Stimulated activated naive B cell treated with anti-CD40 and anti-IgM and Interleukin-4, amounts not matched to agents 10 μg/mL and 1 μg/mL and 100 μg/mL, for 72 hours (primary cell): ENCODE measurements around the gene NHEJ1.

Experiments
- ATAC-seq, 2 donors: fragments of 150-1000 bp; cut with Tn5 transposase; replicated peaks; 2 replicates each; pipeline ENCODE4 v1.10.0; 2021; ENCODE audit warnings: moderate library complexity in 1 of 2
- DNase-seq: peaks from one replicate; pipeline ENCODE4 v3.0.0; 2021
- H3K27ac Mint-ChIP-seq: one replicate; pipeline ENCODE4 v1.8.0; 2022; ENCODE audit warnings: mild to moderate bottlenecking, mixed read lengths
- H3K27me3 Mint-ChIP-seq, 2 donors: one replicate each; pipeline ENCODE4 v1.8.0; 2022; ENCODE audit warnings: mixed read lengths in 2 of 2
- H3K36me3 Mint-ChIP-seq, 2 donors: one replicate each; pipeline ENCODE4 v1.8.0; 2022; ENCODE audit warnings: mixed read lengths in 2 of 2, mild to moderate bottlenecking in 1 of 2
- H3K4me1 Mint-ChIP-seq, 2 donors: one replicate each; pipeline ENCODE4 v1.8.0; 2022; ENCODE audit warnings: mixed read lengths in 2 of 2, mild to moderate bottlenecking in 1 of 2
- H3K4me3 Mint-ChIP-seq, 2 donors: one replicate each; pipeline ENCODE4 v1.8.0; 2022; ENCODE audit warnings: mild to moderate bottlenecking in 2 of 2, mixed read lengths in 2 of 2, moderate library complexity in 1 of 2
- H3K9me3 Mint-ChIP-seq, 2 donors: one replicate each; pipeline ENCODE4 v1.8.0; 2022; ENCODE audit warnings: mixed read lengths in 2 of 2, mild to moderate bottlenecking in 1 of 2

The NHEJ1 gene

GRCh38 chr2:219087361-219087760 is 73.3 kb downstream of the NHEJ1 start:
- DNase-seq (no peak), ATAC-seq (no peak)
- Mint-ChIP-seq H3K36me3 (peaks cover 10 to 34% of the 10 kb centered on the region in 2 donors), H3K4me3 (no peak overlapping the region), H3K4me1 (peaks cover 9 to 19% of the 10 kb centered on the region in 2 donors), H3K27ac (no peak overlapping the region), H3K9me3 (no peaks in the 10 kb centered on the region), H3K27me3 (no peaks in the 10 kb centered on the region)

- Mint-ChIP-seq H3K9me3 (no peaks in the 10 kb centered on the region), H3K4me3 (no peak overlapping the region), H3K27ac (no peak overlapping the region), H3K27me3 (no peaks in the 10 kb centered on the region), H3K4me1 (peaks cover 17 to 21% of the 10 kb centered on the region in 2 donors), H3K36me3 (peaks cover 10 to 38% of the 10 kb centered on the region in 2 donors)
- ATAC-seq = no peak
- no peak for DNase-seq
Measured at GRCh38 chr2:219086196-219086595, 74.4 kb downstream of the NHEJ1 start.

GRCh38 chr2:219084791-219085190 is 75.8 kb downstream of the NHEJ1 start:
- ATAC-seq (no peak), DNase-seq (no peak)
- peaks cover 14 to 28% of the 10 kb centered on the region in 2 donors for H3K36me3 Mint-ChIP-seq
- no peaks in the 10 kb centered on the region for H3K9me3 Mint-ChIP-seq
- H3K4me3 Mint-ChIP-seq = no peak overlapping the region
- H3K4me1 Mint-ChIP-seq = peaks cover 17 to 21% of the 10 kb centered on the region in 2 donors
- no peaks in the 10 kb centered on the region for H3K27me3 Mint-ChIP-seq
- H3K27ac Mint-ChIP-seq = no peak overlapping the region

- Mint-ChIP-seq H3K36me3 (peaks cover 8 to 20% of the 10 kb centered on the region in 2 donors), H3K4me1 (peaks cover 17 to 18% of the 10 kb centered on the region in 2 donors), H3K27me3 (no peaks in the 10 kb centered on the region), H3K4me3 (no peak overlapping the region), H3K9me3 (no peaks in the 10 kb centered on the region), H3K27ac (peak overlapping the region; percentile 74)
- DNase-seq (no peak), ATAC-seq (no peak)
Measured at GRCh38 chr2:219082332-219082958, 78.2 kb downstream of the NHEJ1 start.

- Mint-ChIP-seq H3K27me3 (no peaks in the 10 kb centered on the region), H3K36me3 (peaks cover 10 to 22% of the 10 kb centered on the region in 2 donors), H3K4me1 (peaks cover 12 to 14% of the 10 kb centered on the region in 2 donors), H3K4me3 (no peak overlapping the region), H3K27ac (peak overlapping the region; percentile 74), H3K9me3 (no peaks in the 10 kb centered on the region)
- DNase-seq (no peak), ATAC-seq (peak in 1 of 2 donors; percentile 67)
Measured at GRCh38 chr2:219081701-219082331, 78.8 kb downstream of the NHEJ1 start.

- H3K4me1 Mint-ChIP-seq = peaks cover 6 to 11% of the 10 kb centered on the region in 2 donors
Measured at GRCh38 chr2:219081096-219081495, 79.5 kb downstream of the NHEJ1 start.

GRCh38 chr2:219079417-219079816 is 81.2 kb downstream of the NHEJ1 start:
- ATAC-seq = no peak
- Mint-ChIP-seq H3K27ac (no peak overlapping the region), H3K9me3 (no peaks in the 10 kb centered on the region), H3K4me1 (peaks cover 6 to 11% of the 10 kb centered on the region in 2 donors), H3K4me3 (no peak overlapping the region), H3K36me3 (peaks cover 14 to 27% of the 10 kb centered on the region in 2 donors), H3K27me3 (no peaks in the 10 kb centered on the region)
- no peak for DNase-seq

More at GRCh38 chr2:219081096-219081495, 79.5 kb downstream of the NHEJ1 start:
- Mint-ChIP-seq H3K27ac (no peak overlapping the region), H3K4me3 (no peak overlapping the region), H3K36me3 (peaks cover 11 to 18% of the 10 kb centered on the region in 2 donors), H3K27me3 (no peaks in the 10 kb centered on the region), H3K9me3 (no peaks in the 10 kb centered on the region)
- ATAC-seq (no peak), DNase-seq (no peak)

GRCh38 chr2:219078951-219079350 is 81.7 kb downstream of the NHEJ1 start:
- H3K27me3 Mint-ChIP-seq = no peaks in the 10 kb centered on the region
- no peaks in the 10 kb centered on the region for H3K9me3 Mint-ChIP-seq
- H3K4me1 Mint-ChIP-seq = peaks cover 6 to 11% of the 10 kb centered on the region in 2 donors
- H3K27ac Mint-ChIP-seq = no peak overlapping the region
- H3K4me3 Mint-ChIP-seq = no peak overlapping the region
- ATAC-seq = no peak
- peaks cover 16 to 31% of the 10 kb centered on the region in 2 donors for H3K36me3 Mint-ChIP-seq
- no peak for DNase-seq

GRCh38 chr2:219078126-219078525 is 82.5 kb downstream of the NHEJ1 start:
- no peak overlapping the region for H3K4me3 Mint-ChIP-seq
- peaks cover 16 to 35% of the 10 kb centered on the region in 2 donors for H3K36me3 Mint-ChIP-seq
- H3K9me3 Mint-ChIP-seq = no peaks in the 10 kb centered on the region
- no peaks in the 10 kb centered on the region for H3K27me3 Mint-ChIP-seq
- no peak overlapping the region for H3K27ac Mint-ChIP-seq
- DNase-seq (no peak), ATAC-seq (no peak)
- peaks cover 6 to 11% of the 10 kb centered on the region in 2 donors for H3K4me1 Mint-ChIP-seq

GRCh38 chr2:219076253-219076652 is 84.4 kb downstream of the NHEJ1 start:
- Mint-ChIP-seq H3K36me3 (peaks cover 22 to 38% of the 10 kb centered on the region in 2 donors), H3K4me1 (no peaks in the 10 kb centered on the region), H3K27me3 (no peaks in the 10 kb centered on the region), H3K4me3 (no peak overlapping the region), H3K9me3 (no peaks in the 10 kb centered on the region), H3K27ac (no peak overlapping the region)
- ATAC-seq (no peak), DNase-seq (no peak)

GRCh38 chr2:219073413-219074129 is 87.0 kb downstream of the NHEJ1 start:
- DNase-seq = no peak
- Mint-ChIP-seq H3K27me3 (no peaks in the 10 kb centered on the region), H3K9me3 (no peaks in the 10 kb centered on the region), H3K27ac (peak overlapping the region; percentile 25), H3K36me3 (peaks cover 24 to 53% of the 10 kb centered on the region in 2 donors), H3K4me1 (no peaks in the 10 kb centered on the region), H3K4me3 (no peak overlapping the region)
- ATAC-seq = no peak

GRCh38 chr2:219072741-219073250 is 87.8 kb downstream of the NHEJ1 start:
- no peak overlapping the region for H3K27ac Mint-ChIP-seq
- no peak overlapping the region for H3K4me3 Mint-ChIP-seq
- no peaks in the 10 kb centered on the region for H3K4me1 Mint-ChIP-seq
- H3K36me3 Mint-ChIP-seq = peaks cover 24 to 54% of the 10 kb centered on the region in 2 donors
- DNase-seq (no peak), ATAC-seq (no peak)
- H3K27me3 Mint-ChIP-seq = no peaks in the 10 kb centered on the region
- no peaks in the 10 kb centered on the region for H3K9me3 Mint-ChIP-seq

GRCh38 chr2:219071131-219071816 is 89.3 kb downstream of the NHEJ1 start:
- Mint-ChIP-seq H3K27me3 (no peaks in the 10 kb centered on the region), H3K9me3 (no peaks in the 10 kb centered on the region), H3K36me3 (peaks cover 19 to 47% of the 10 kb centered on the region in 2 donors), H3K4me3 (no peak overlapping the region), H3K4me1 (no peaks in the 10 kb centered on the region), H3K27ac (no peak overlapping the region)
- ATAC-seq (no peak), DNase-seq (no peak)

- Mint-ChIP-seq H3K36me3 (peaks cover 3 to 13% of the 10 kb centered on the region in 2 donors), H3K4me1 (peaks cover 3 to 6% of the 10 kb centered on the region in 2 donors), H3K27me3 (peaks cover 20 to 24% of the 10 kb centered on the region in 2 donors), H3K4me3 (no peak overlapping the region), H3K9me3 (no peaks in the 10 kb centered on the region), H3K27ac (no peak overlapping the region)
- DNase-seq = no peak
- no peak for ATAC-seq
Measured at GRCh38 chr2:219065484-219065883, 95.1 kb downstream of the NHEJ1 start.
